AG10803 (cell line): ENCODE data around the gene C11orf98.
"Not testable (repeated sequence)": the region's sequence is repeated elsewhere in the genome, so short reads cannot be mapped to it uniquely, and the experiment has no call there.

Experiments used
- DNase-seq: peaks from one replicate; pipeline ENCODE4 v3.0.0; 2010; ENCODE audit warnings: low read depth
- H3K4me3 ChIP-seq: 2 replicates; pipeline ENCODE4 v1.5.1; 2011; ENCODE audit warnings: mild to moderate bottlenecking, low read length, control low read depth
- TF ChIP-seq, protein P1 (sequence below): conservative IDR thresholded peaks from 2 replicates; pipeline ENCODE4 v1.5.1; 2011; ENCODE audit warnings: mild to moderate bottlenecking, low read length, control low read depth, inconsistent platforms

C11orf98 gene

DNA sequence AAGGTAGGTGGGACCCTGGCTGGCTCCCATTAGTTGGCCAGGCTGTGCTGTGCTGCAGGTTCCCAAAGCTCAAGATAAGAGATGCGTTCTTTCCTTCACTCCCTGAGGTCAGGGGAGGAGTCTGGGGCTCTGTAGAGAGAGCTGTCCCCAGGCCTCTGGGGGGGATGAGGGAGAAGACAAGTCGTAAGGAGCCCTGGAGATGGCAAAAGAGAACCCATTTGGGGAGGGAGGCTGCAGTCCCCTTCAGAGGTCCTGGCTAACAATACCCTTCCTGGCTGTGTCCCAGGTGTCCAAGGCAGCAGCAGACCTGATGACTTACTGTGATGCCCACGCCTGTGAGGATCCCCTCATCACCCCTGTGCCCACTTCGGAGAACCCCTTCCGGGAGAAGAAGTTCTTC, 43.4 kb upstream of the C11orf98 start:
- no peak for DNase-seq
- TF ChIP-seq, protein P1, sequence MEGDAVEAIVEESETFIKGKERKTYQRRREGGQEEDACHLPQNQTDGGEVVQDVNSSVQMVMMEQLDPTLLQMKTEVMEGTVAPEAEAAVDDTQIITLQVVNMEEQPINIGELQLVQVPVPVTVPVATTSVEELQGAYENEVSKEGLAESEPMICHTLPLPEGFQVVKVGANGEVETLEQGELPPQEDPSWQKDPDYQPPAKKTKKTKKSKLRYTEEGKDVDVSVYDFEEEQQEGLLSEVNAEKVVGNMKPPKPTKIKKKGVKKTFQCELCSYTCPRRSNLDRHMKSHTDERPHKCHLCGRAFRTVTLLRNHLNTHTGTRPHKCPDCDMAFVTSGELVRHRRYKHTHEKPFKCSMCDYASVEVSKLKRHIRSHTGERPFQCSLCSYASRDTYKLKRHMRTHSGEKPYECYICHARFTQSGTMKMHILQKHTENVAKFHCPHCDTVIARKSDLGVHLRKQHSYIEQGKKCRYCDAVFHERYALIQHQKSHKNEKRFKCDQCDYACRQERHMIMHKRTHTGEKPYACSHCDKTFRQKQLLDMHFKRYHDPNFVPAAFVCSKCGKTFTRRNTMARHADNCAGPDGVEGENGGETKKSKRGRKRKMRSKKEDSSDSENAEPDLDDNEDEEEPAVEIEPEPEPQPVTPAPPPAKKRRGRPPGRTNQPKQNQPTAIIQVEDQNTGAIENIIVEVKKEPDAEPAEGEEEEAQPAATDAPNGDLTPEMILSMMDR, result no peak
- no peak overlapping the region for H3K4me3 ChIP-seq

DNA sequence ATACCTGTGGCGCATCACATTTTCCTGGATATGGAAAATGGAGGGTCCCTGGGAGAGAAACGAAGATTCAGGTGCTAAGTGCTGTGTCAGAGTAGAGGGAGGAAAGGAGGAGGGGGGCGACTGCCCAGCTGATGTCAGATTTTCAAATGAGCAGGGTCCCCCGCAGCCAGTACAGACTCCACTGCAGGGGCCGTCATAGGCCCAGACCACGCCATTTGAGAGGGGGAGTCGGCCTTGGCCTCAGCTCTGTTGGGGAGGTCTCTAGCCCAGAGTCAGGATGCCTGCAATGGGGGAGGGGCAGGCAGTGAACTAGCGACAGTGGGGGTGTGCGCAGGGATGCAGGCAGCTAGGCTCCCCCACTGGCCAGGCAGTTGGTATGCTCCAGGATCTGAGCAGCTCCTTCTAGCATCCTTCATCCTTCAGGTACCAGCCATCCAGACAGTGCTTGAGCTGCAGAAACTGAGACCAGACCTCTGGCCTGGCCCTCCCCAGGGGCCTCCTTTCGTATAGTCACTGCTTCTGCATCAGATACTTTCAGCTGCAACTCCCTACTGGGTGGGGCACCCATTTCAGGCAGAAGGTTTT, 42.4 kb upstream of the C11orf98 start, which contains the start of the genes BSCL2 and GNG3:
BSCL2 (minus strand) TSS at position 148 of the 585 bp plus-strand sequence. CDS start 229 bp downstream, outside the sequence.
GNG3 (plus strand) TSS at position 400 of the 585 bp plus-strand sequence. CDS start 620 bp downstream, outside the sequence.
- peak within 1 kb of the TSS; percentile 55 for H3K4me3 ChIP-seq
- TF ChIP-seq, protein P1, result no peak
- DNase-seq, result no peak

DNA sequence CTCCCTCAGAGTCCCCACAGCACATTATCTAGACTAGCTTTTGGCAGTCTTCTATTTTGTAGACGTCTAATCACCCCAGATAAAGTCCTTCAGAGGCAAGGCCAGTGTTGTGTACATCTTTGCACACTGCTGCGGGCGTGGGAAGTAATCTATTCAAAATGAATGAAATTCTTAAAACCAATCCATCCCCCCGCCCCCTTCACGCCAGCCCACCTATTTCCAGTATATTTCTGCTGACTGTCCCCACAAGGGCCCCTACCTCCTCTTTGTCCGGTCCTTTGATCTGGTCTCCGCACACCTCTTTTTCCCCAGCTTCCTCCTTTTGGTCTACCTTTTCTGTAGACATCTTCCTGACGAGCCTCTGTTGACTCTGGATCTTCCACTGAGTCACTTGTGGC, 41.8 kb upstream of the C11orf98 start:
- DNase-seq, result no peak
- TF ChIP-seq, protein P1, result no peak
- H3K4me3 ChIP-seq, result no peak overlapping the region; the same call in 1 of the 2 replicates

DNA sequence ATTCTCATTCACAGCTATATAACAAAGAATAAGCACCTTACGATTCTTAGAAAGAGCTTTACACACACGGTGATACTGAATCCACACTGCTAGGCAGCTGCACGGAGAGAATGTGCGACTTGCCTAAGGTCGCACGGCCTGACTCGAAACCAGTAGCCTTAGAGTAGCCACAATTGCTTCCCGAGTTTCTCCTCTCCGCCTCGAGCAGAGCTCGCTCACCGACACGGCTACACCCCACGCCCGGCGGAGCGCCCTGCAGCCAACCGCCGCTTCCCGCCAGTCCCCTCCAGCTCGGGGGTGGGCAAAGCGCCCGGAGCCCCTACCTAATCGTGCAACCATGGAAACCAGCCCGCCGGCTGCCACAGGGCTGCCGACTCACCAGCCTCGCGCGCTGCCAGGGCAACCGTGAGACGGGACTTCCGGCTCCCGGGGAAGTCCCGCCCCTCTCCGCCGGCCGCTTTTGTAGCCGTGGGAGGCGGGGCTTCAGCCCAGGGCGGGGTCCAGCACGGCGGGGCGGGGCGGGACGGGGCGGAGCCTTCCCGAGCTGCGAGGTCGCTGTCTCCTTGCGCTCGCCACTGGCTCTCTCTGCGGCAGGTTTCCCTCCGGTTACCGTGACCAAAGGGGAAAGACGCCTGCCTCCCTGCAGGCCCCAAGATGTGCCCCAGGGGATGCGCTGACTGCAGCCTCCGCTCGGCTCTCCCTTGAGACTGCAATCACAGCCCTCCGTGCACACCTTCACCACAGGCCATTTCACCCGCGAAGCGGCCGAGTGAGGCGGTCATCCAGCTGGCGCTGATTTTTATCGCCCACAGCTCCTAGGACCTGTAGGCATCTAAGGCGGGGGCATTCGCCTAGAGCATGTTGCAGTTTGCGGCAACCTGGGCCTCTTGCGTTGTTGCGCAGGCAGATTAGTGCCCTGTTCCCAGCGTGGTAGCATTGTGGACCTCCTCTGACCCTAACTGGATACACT, 41.2 kb upstream of the C11orf98 start:
- peak; percentile 92 for DNase-seq
- TF ChIP-seq, protein P1, result no peak
- H3K4me3 ChIP-seq, result peak overlapping the region; percentile 80

DNA sequence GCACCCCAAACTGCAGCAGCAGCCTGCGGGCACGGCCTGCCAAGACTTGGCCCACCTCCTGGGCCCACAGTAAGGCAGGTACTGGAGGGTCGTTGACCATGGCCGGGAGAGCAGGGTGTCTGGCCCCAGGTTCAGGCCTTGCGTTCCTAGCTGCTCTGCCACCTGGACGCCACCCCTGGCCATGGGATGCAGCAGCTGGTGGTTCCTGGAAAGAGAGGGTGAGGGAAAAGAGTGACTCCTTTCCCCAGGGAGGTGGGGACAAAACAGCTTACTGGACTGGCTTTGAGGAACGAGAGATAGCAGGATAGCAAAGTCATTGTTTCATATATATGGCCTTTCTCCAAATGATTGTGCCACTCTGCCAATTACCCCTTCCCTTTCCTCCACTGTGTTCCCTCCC, 40.4 kb upstream of the C11orf98 start:
- TF ChIP-seq, protein P1, result no peak; the same call in 1 of the 2 replicates
- no peak for DNase-seq
- H3K4me3 ChIP-seq, result peak overlapping the region; percentile 80

DNA sequence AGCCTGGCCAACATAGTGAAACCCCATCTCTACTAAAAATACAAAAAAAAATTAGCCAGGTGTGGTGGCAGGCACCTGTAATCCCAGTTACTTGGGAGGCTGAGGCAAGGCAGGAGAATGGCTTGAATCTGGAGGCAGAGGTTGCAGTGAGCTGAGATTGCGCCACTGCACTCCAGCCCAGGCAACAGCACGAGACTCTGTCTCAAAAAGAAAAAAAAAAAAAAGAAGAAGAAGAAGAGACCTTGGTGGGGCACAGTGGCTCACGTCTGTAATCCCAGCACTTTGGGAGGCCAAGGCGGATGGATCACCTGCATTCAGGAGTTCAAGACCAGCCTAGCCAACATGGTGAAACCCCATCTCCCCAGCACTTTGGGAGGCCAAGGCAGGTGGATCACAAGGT, 38.9 kb upstream of the C11orf98 start:
- not testable (repeated sequence) for DNase-seq, H3K4me3 ChIP-seq

DNA sequence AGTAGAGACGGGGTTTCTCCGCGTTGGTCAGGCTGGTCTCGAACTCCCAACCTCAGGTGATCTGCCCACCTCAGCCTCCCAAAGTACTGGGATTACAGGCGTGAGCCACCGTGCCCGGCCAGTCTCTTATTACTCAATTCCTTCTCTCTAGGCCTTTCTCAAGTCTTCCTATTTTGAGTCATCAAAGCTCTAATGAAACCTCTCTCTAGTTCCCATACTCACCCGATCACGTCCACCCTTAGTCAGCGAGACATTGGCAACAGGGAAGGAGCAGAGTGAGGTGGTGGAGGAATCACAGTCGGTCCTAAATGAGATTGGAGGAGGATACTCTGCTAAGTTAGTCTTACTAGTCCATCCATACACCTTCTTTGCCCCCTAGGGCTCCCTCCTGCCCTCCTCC, 37.2 kb upstream of the C11orf98 start:
- DNase-seq, result no peak
- TF ChIP-seq, protein P1, result no peak
- no peak overlapping the region for H3K4me3 ChIP-seq
